Activated T-helper 1 cell treated with anti-CD3 and anti-CD28 coated beads, Interleukin-2, amount 50 U/mL, for 16 hours (primary cell): ENCODE results near the gene PHC2.
A peak's percentile ranks its signal among the peaks of the same experiment; 100 is the strongest.
"Not testable (repeated sequence)": the region's sequence is repeated elsewhere in the genome, so short reads cannot be mapped to it uniquely, and the experiment has no call there.

Experiments
- DNase-seq, 2 donors: peaks; one replicate each; pipeline ENCODE4 v3.0.0-alpha.2; 2020; ENCODE audit warnings: low read depth in 1 of 2, low spot score in 1 of 2

Gene PHC2

GRCh38 chr1:33317354-33317753, 113.5 kb downstream of the PHC2 start:
- no peak for DNase-seq

GRCh38 chr1:33316601-33317000, 114.3 kb downstream of the PHC2 start:
- DNase-seq, result no peak

GRCh38 chr1:33314416-33314815, 116.5 kb downstream of the PHC2 start:
- no peak for DNase-seq

- no peak for DNase-seq
Observed at GRCh38 chr1:33312413-33312749, 118.5 kb downstream of the PHC2 start.

GRCh38 chr1:33311706-33312412, 119.0 kb downstream of the PHC2 start:
- DNase-seq, result no peak

- no peak for DNase-seq
Observed at GRCh38 chr1:33310702-33311101, 120.2 kb downstream of the PHC2 start.

- DNase-seq, result not testable (repeated sequence)
Observed at GRCh38 chr1:33309351-33309750, 121.5 kb downstream of the PHC2 start.

GRCh38 chr1:33307494-33307864, 123.4 kb downstream of the PHC2 start:
- DNase-seq, result no peak

- no peak for DNase-seq
Observed at GRCh38 chr1:33306653-33307493, 124.0 kb downstream of the PHC2 start.

- DNase-seq, result no peak
Observed at GRCh38 chr1:33305816-33306652, 124.9 kb downstream of the PHC2 start.

- no peak for DNase-seq
Observed at GRCh38 chr1:33305016-33305415, 125.9 kb downstream of the PHC2 start.

GRCh38 chr1:33302325-33302724, 128.6 kb downstream of the PHC2 start:
- DNase-seq, result no peak

- DNase-seq, result no peak
Observed at GRCh38 chr1:33301273-33301984, 129.5 kb downstream of the PHC2 start.

- DNase-seq, result no peak
Observed at GRCh38 chr1:33300673-33301072, 130.2 kb downstream of the PHC2 start.

GRCh38 chr1:33299461-33300155, 131.3 kb downstream of the PHC2 start:
- DNase-seq, result no peak

GRCh38 chr1:33298623-33299277, 132.1 kb downstream of the PHC2 start:
- peak; percentile 31 to 35 for DNase-seq

GRCh38 chr1:33297911-33298622, 132.8 kb downstream of the PHC2 start:
- no peak for DNase-seq

- DNase-seq, result no peak
Observed at GRCh38 chr1:33296824-33297223, 134.1 kb downstream of the PHC2 start.

- no peak for DNase-seq
Observed at GRCh38 chr1:33296082-33296458, 134.8 kb downstream of the PHC2 start.
